Left renal cortex interstitium (tissue), 4 donors: ENCODE results near the gene SLC16A7. TPM values are rescaled to one million over a fixed set of nuclear protein-coding genes. Genes with fewer than 3 reads are reported as not detected.

ENCODE experiments used
- DNase-seq, 4 donors: peaks; one replicate each; pipeline ENCODE4 v3.0.0-alpha.2; 2013; ENCODE audit warnings: low read depth in 4 of 4, low spot score in 2 of 4, missing footprints in 1 of 4
- polyA plus RNA-seq, 4 donors: library from polyadenylated mRNA; unstranded; fragments of 120-200 nt; gene quantifications; one replicate each; pipeline ENCODE4 v1.2.1, GENCODE V29; 2013; ENCODE audit not compliant: insufficient read length in 4 of 4

SLC16A7 gene
- polyA plus RNA-seq, 4 donors: 3.2 to 5.7 (median 4.6) TPM

GRCh38 chr12:59620326-59620725 lies 24.5 kb downstream of the SLC16A7 start:
- DNase-seq: no peak

DNA sequence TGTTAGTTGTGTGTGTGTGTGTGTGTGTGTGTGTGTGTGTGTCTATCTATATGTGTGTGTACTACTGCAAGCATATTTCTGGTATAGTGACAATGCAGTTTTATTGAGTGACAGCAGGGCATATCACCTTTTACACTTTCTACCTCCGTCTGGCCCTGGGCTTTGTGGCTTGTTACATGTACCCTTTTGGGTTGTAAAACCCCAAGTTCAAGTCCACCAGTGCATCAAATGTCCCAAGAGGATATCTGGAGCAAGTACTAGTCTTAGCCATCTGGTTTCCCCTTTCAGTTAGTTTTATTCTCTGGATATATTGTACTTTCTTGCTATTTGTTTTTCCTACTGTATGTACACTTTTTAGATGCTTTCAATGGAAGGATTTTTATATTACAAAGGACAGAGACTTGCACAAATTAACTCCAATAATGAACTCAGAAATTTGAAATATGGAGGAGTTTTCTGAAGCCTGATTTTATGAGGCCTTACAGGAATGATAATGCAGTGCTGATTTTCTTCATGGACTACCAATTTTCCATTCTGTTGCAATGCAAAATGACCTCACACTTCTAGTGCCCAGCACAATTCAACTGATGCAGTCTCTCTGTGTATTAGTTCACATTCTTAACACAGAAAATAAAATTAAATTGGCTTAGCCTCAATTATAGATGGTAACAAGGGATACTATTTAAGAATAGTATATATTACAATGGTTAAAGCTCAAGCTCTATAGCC lies 29.1 kb downstream of the SLC16A7 start:
- no peak for DNase-seq

GRCh38 chr12:59626382-59626781 lies 30.6 kb downstream of the SLC16A7 start:
- DNase-seq: no peak

GRCh38 chr12:59627582-59627981 lies 31.8 kb downstream of the SLC16A7 start:
- DNase-seq: no peak

- no peak for DNase-seq
Observed at GRCh38 chr12:59629890-59630289, 34.1 kb downstream of the SLC16A7 start.

DNA sequence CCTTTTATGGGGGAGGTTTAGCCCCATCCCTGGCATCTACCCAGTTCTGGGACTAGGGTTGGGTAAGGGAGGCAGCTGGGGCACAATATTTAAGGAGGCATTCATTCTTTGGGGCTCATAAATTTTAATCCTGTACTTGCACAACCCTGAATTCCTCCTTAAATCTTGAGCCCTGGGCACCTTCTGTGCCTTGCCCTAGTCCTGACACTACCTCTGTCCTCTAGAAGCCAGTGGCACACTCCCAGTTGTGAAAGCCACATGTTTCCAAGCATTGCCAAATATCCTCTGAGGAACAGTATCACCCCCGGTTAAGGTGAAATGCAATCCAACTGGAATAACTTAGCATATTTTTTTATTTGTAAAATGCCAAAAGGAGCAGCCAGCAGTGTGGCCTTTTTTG lies 36.6 kb downstream of the SLC16A7 start:
- DNase-seq: no peak

- no peak for DNase-seq
Observed at GRCh38 chr12:59634254-59634653, 38.4 kb downstream of the SLC16A7 start.

GRCh38 chr12:59636945-59637691 lies 41.3 kb downstream of the SLC16A7 start:
- DNase-seq: no peak

- no peak for DNase-seq
Observed at GRCh38 chr12:59637692-59638070, 41.9 kb downstream of the SLC16A7 start.

GRCh38 chr12:59643550-59643949 lies 47.7 kb downstream of the SLC16A7 start:
- no peak for DNase-seq

- no peak for DNase-seq
Observed at GRCh38 chr12:59645242-59645641, 49.4 kb downstream of the SLC16A7 start.

- no peak for DNase-seq
Observed at GRCh38 chr12:59646636-59647035, 50.8 kb downstream of the SLC16A7 start.

GRCh38 chr12:59649203-59649602 lies 53.4 kb downstream of the SLC16A7 start:
- DNase-seq: no peak

GRCh38 chr12:59650588-59651228 lies 54.9 kb downstream of the SLC16A7 start:
- DNase-seq: no peak

DNA sequence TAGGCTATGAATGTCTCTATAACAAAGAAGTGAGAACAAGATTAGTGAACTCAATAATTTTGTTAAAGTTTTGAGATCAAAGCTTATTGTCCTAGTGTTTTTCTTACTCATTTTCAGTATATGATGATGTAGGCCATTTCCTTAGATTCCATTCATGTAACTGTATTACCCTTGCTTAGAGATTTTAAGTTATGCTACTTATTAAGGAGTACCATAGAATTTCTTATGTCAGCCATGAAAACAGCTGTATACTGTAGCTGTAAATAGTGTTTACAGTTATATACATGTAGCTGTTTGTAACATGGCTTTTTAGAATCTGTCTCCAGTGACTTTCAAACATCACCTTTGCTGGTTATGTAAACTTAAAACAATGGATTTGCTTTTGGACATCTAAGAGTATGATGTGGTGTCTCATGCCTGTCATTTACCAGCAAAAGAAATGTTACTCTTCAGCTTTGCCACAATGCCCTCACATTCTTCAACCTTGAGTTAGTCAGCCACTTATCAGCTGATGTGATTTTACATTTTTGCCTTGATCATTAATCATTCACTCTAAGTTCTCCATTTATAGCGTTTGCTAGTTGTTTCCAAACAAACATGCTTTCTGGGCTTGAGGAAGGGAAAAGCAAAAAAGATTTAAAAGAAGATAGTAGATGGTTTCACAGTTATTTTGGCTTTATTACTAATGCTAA lies 55.5 kb downstream of the SLC16A7 start:
- DNase-seq: no peak

GRCh38 chr12:59652130-59652529 lies 56.3 kb downstream of the SLC16A7 start:
- no peak for DNase-seq

GRCh38 chr12:59654061-59654460 lies 58.2 kb downstream of the SLC16A7 start:
- DNase-seq: no peak

GRCh38 chr12:59657266-59657665 lies 61.4 kb downstream of the SLC16A7 start:
- DNase-seq: no peak

GRCh38 chr12:59657711-59658110 lies 61.9 kb downstream of the SLC16A7 start:
- no peak for DNase-seq

- no peak for DNase-seq
Observed at GRCh38 chr12:59660148-59660547, 64.3 kb downstream of the SLC16A7 start.

GRCh38 chr12:59660921-59661597 lies 65.2 kb downstream of the SLC16A7 start:
- DNase-seq: no peak
